ENCODE results near the gene CNNM4.

- TF ChIP-seq CTCF (conservative IDR thresholded peaks at IDR 0.05 in 1 of 2, IDR thresholded peaks at IDR 0.05 in 1 of 2; ENCODE audit: extremely low read depth in 1 of 2, insufficient read depth in 1 of 2, low read depth in 1 of 2, low read length in 2 of 2) = no peak
- TF ChIP-seq EZH2 (IDR thresholded peaks at IDR 0.05; ENCODE audit: borderline replicate concordance, low read length) = no peak
Observed at GRCh38 chr2:96802721-96803120, 42.0 kb downstream of the CNNM4 start.

Measured in mammary epithelial cell (primary cell).